Measurements from ENCODE around the gene PEX11G.

GRCh38 chr19:7528522-7529245 lies 39.8 kb upstream of the PEX11G start:
- TF ChIP-seq POLR2A (IDR thresholded peaks at IDR 0.05; ENCODE audit: low read depth, low read length) (no peak), CTCF (IDR thresholded peaks at IDR 0.05; ENCODE audit: extremely low read depth in 1 of 2, insufficient read depth in 1 of 2, low read depth in 1 of 2, low read length in 2 of 2) (no peak), EZH2 (IDR thresholded peaks at IDR 0.05; ENCODE audit: borderline replicate concordance, low read depth, low read length, severe bottlenecking) (no peak), POLR2AphosphoS5 (IDR thresholded peaks at IDR 0.05; ENCODE audit: insufficient read depth, low read depth, low read length) (no peak)
